CD4-positive, alpha-beta memory T cell (primary cell): ENCODE data around the gene RGL1. TPM values are rescaled to one million over a fixed set of nuclear protein-coding genes. Genes with fewer than 3 reads are reported as not detected.
"Not testable (repeated sequence)": the region's sequence is repeated elsewhere in the genome, so short reads cannot be mapped to it uniquely, and the experiment has no call there.

Experiments
- CTCF ChIA-PET: fragments of 350-600 bp; sonication (Branson Sonifier 250); formaldehyde crosslinking; loops from one replicate; lab custom pipeline; 2021; ENCODE audit warnings: inconsistent platforms; ENCODE audit not compliant: partially characterized antibody; lab: Charles Lee
- POLR2A ChIA-PET: fragments of 350-600 bp; sonication (Branson Sonifier 250); formaldehyde crosslinking; loops from one replicate; lab custom pipeline; 2021; ENCODE audit not compliant: partially characterized antibody; lab: Charles Lee
- DNase-seq, 5 donors: peaks; one replicate each; pipeline versions ENCODE4 v3.0.0 to v3.0.0-alpha.2; 2020 to 2022; ENCODE audit warnings: mixed read lengths in 1 of 5
- H3K27ac ChIP-seq: one replicate; pipeline ENCODE4 v1.7.0; 2013; ENCODE audit warnings: low read depth, low read length
- H3K27me3 ChIP-seq: 2 replicates; pipeline ENCODE4 v1.7.0; 2013; ENCODE audit warnings: mild to moderate bottlenecking, low read length, moderate library complexity; ENCODE audit not compliant: insufficient read depth
- H3K36me3 ChIP-seq: 2 replicates; pipeline ENCODE4 v1.7.0; 2013; ENCODE audit warnings: mild to moderate bottlenecking, low read length, moderate library complexity; ENCODE audit not compliant: insufficient read depth
- H3K4me1 ChIP-seq: 2 replicates; pipeline ENCODE4 v1.7.0; 2013; ENCODE audit warnings: mild to moderate bottlenecking, low read length, moderate library complexity; ENCODE audit not compliant: insufficient read depth
- H3K4me3 ChIP-seq, 2 donors: one replicate each; pipeline ENCODE4 v1.7.0; 2013; ENCODE audit warnings: low read length in 2 of 2, mild to moderate bottlenecking in 1 of 2
- H3K9me3 ChIP-seq, 2 donors: one replicate each; pipeline ENCODE4 v1.7.0; 2013; ENCODE audit warnings: low read length in 2 of 2, control low read depth in 1 of 2; ENCODE audit not compliant: control insufficient read depth in 1 of 2
- H3K27ac Mint-ChIP-seq, 7 donors: one replicate each; pipeline ENCODE4 v1.8.0; 2020 to 2021; ENCODE audit warnings: mixed read lengths in 7 of 7, mild to moderate bottlenecking in 6 of 7, inconsistent platforms in 3 of 7, moderate library complexity in 3 of 7
- H3K27me3 Mint-ChIP-seq, 2 donors: one replicate each; pipeline ENCODE4 v1.8.0; 2020 to 2021; ENCODE audit warnings: mixed read lengths in 2 of 2
- H3K36me3 Mint-ChIP-seq, 2 donors: one replicate each; pipeline ENCODE4 v1.8.0; 2020 to 2021; ENCODE audit warnings: mixed read lengths in 2 of 2, inconsistent platforms in 1 of 2, mild to moderate bottlenecking in 1 of 2
- H3K4me1 Mint-ChIP-seq, 4 donors: one replicate each; pipeline ENCODE4 v1.8.0; 2020 to 2021; ENCODE audit warnings: mixed read lengths in 4 of 4, mild to moderate bottlenecking in 1 of 4
- H3K4me3 Mint-ChIP-seq, 8 donors: one replicate each; pipeline ENCODE4 v1.8.0; 2020 to 2021; ENCODE audit warnings: mixed read lengths in 8 of 8, mild to moderate bottlenecking in 7 of 8, moderate library complexity in 6 of 8, inconsistent platforms in 3 of 8
- H3K9me3 Mint-ChIP-seq, 8 donors: one replicate each; pipeline ENCODE4 v1.8.0; 2020 to 2021; ENCODE audit warnings: mixed read lengths in 8 of 8, mild to moderate bottlenecking in 5 of 8, inconsistent platforms in 3 of 8, moderate library complexity in 1 of 8
- intact Hi-C: fragments of 100-400 bp; cut with micrococcal nuclease; formaldehyde crosslinking; loops from one replicate; pipeline ENCODE4 v1.15.1; 2023
- polyA plus RNA-seq, 2 donors: library from polyadenylated mRNA; unstranded; fragments of 300-500 nt; fragmentation: Illumina TruSeq; gene quantifications; one replicate each; pipeline ENCODE4 v1.2.3, GENCODE V29; 2021
- total RNA-seq, 2 experiments: library from RNA; stranded (reverse); gene quantifications; one replicate each; pipeline ENCODE4 v1.2.3, GENCODE V29; 2021

RGL1 gene
- total RNA-seq (1 to 10 TPM; 5.1 to 5.3 TPM), polyA plus RNA-seq (1 to 10 TPM; 2.3 to 2.4 TPM)

- Histone ChIP-seq H3K27me3 (no peaks in the 10 kb centered on the region), H3K4me1 (peaks cover 8% of the 10 kb centered on the region), H3K36me3 (no peaks in the 10 kb centered on the region), H3K9me3 (no peaks in the 10 kb centered on the region), H3K4me3 (peak within 1 kb of the TSS in 1 of 2 donors; percentile 55), H3K27ac (no peak within 1 kb of the TSS)
- ChIA-PET POLR2A (no interaction called here), CTCF (interaction anchor here (1.9 kb wide), 1 partner anchor 111 kb away, joined by 11 read pairs; no protein-coding TSS in a partner anchor)
- peaks cover 9 to 39% (median 20%) of the 10 kb centered on the region in 8 donors for H3K9me3 Mint-ChIP-seq
- peak within 1 kb of the TSS in 4 of 7 donors; percentile 2 to 78 (median 10) for H3K27ac Mint-ChIP-seq
- peaks cover 8 to 12% of the 10 kb centered on the region in 2 donors for H3K36me3 Mint-ChIP-seq
- peak within 1 kb of the TSS; percentile 85 to 95 (median 91) for H3K4me3 Mint-ChIP-seq
- peaks cover 5 to 7% (median 7%) of the 10 kb centered on the region in 4 donors for H3K4me1 Mint-ChIP-seq
- peak in 4 of 5 donors; percentile 5 to 21 (median 16) for DNase-seq
- H3K27me3 Mint-ChIP-seq: peaks cover 6 to 10% of the 10 kb centered on the region in 2 donors
- intact Hi-C loops: no loop called here
Measured at GRCh38 chr1:183804916-183805841, at the start of gene RGL1. RGL1 (plus strand) TSS chr1:183805120; CDS start chr1:183805298, 178 bp downstream.

DNA sequence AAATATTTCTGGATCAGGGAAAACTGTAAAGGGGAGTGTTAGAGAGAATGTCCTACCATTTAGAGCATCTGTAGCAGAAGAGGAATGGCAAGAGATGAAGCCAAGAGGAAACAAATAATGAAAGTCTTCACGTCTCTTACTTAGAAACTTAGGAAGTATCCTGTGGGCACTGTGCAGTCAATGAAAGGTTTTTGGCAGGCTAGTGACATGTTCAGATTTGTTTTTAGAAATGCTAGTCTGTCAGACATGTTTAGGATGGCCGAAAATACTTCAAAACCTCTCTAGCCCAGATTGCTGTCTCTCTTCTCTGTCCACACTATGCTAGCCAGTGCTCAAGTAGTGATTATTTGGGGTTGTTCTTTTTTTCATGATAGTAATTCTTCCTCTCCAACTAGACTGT, 48.6 kb upstream of the RGL1 start:
- H3K4me3 Mint-ChIP-seq: no peak overlapping the region
- CTCF ChIA-PET: no interaction called here
- H3K9me3 Mint-ChIP-seq: peaks cover 2 to 18% (median 13%) of the 10 kb centered on the region in 8 donors
- peaks cover 0 to 3% of the 10 kb centered on the region in 2 donors for H3K27me3 Mint-ChIP-seq
- no peaks in the 10 kb centered on the region for H3K4me1 ChIP-seq
- no peak overlapping the region for H3K27ac Mint-ChIP-seq
- H3K36me3 Mint-ChIP-seq: peaks cover 5 to 30% of the 10 kb centered on the region in 2 donors
- H3K27me3 ChIP-seq: no peaks in the 10 kb centered on the region
- DNase-seq: no peak
- intact Hi-C loops: no loop called here
- no peaks in the 10 kb centered on the region for H3K36me3 ChIP-seq
- H3K4me3 ChIP-seq: no peak overlapping the region
- POLR2A ChIA-PET: no interaction called here
- H3K9me3 ChIP-seq: no peaks in the 10 kb centered on the region
- no peak overlapping the region for H3K27ac ChIP-seq
- H3K4me1 Mint-ChIP-seq: no peaks in the 10 kb centered on the region

GRCh38 chr1:183757061-183757460, 47.9 kb upstream of the RGL1 start:
- Mint-ChIP-seq H3K27me3 (peaks cover 0 to 3% of the 10 kb centered on the region in 2 donors), H3K27ac (no peak overlapping the region), H3K9me3 (peaks cover 4 to 13% (median 11%) of the 10 kb centered on the region in 8 donors), H3K4me3 (no peak overlapping the region), H3K36me3 (peaks cover 8 to 28% of the 10 kb centered on the region in 2 donors), H3K4me1 (no peaks in the 10 kb centered on the region)
- H3K27ac ChIP-seq: no peak overlapping the region
- no peak overlapping the region for H3K4me3 ChIP-seq
- H3K36me3 ChIP-seq: no peaks in the 10 kb centered on the region
- no peaks in the 10 kb centered on the region for H3K4me1 ChIP-seq
- no peak for DNase-seq
- ChIA-PET CTCF (no interaction called here), POLR2A (no interaction called here)
- intact Hi-C loops: no loop called here
- H3K27me3 ChIP-seq: no peaks in the 10 kb centered on the region
- no peaks in the 10 kb centered on the region for H3K9me3 ChIP-seq

DNA sequence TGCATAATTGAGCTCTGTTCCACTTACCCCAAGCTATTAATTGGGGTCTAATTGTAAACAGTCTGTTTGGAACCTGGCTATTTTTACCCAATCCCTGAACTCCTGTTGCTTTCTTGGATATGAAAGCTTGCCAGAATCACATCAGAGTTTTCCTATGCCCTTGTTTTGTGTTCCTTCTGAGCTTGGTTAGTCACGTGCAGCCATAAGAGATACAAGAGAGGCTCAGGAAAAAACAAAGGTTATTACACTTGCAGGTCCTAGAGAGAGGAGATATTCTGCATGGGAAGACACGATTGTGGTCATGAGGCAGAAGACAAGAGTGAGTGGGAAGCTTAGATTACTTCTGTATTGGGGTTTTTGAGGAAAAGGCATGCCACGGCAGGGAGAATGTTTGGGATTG, 46.0 kb upstream of the RGL1 start:
- ChIA-PET POLR2A (interaction anchor here (0.8 kb wide), 1 partner anchor 65 kb away, joined by 3 read pairs; no protein-coding TSS in a partner anchor), CTCF (no interaction called here)
- DNase-seq: no peak
- Histone ChIP-seq H3K4me3 (no peak overlapping the region), H3K36me3 (no peaks in the 10 kb centered on the region), H3K27ac (no peak overlapping the region), H3K27me3 (no peaks in the 10 kb centered on the region), H3K9me3 (peaks cover 1 to 2% of the 10 kb centered on the region in 2 donors), H3K4me1 (no peaks in the 10 kb centered on the region)
- Mint-ChIP-seq H3K36me3 (peaks cover 10 to 15% of the 10 kb centered on the region in 2 donors), H3K27ac (no peak overlapping the region), H3K4me3 (no peak overlapping the region), H3K27me3 (no peaks in the 10 kb centered on the region), H3K4me1 (no peaks in the 10 kb centered on the region), H3K9me3 (peaks cover 4 to 21% (median 15%) of the 10 kb centered on the region in 8 donors)
- intact Hi-C loops: no loop called here

DNA sequence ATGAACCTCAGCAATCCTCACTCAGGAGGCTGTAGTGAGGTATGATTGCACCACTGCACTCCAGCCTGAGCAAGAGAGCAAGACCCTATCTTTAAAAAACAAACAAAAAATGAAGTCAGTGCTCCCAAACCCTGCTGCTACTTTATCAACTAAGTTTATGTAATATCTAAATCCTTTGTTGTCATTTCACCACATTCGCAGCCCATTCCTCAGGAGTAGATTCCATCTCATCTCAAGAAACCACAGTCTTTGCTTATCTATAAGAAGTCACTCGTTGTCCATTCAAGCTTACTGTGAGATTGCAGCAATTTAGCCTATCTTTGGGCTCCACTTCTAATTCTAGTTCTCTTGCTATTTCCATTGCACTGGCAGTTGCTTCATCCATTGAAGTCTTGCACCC, 44.3 kb upstream of the RGL1 start:
- H3K36me3 Mint-ChIP-seq: peaks cover 16 to 21% of the 10 kb centered on the region in 2 donors
- H3K27ac ChIP-seq: no peak overlapping the region
- CTCF ChIA-PET: no interaction called here
- no peaks in the 10 kb centered on the region for H3K27me3 ChIP-seq
- no peak overlapping the region for H3K4me3 Mint-ChIP-seq
- H3K27ac Mint-ChIP-seq: no peak overlapping the region
- POLR2A ChIA-PET: no interaction called here
- H3K27me3 Mint-ChIP-seq: no peaks in the 10 kb centered on the region
- no peaks in the 10 kb centered on the region for H3K36me3 ChIP-seq
- no peak overlapping the region for H3K4me3 ChIP-seq
- H3K9me3 ChIP-seq: peaks cover 7 to 12% of the 10 kb centered on the region in 2 donors
- intact Hi-C loops: no loop called here
- DNase-seq: no peak
- no peaks in the 10 kb centered on the region for H3K4me1 ChIP-seq
- H3K4me1 Mint-ChIP-seq: no peaks in the 10 kb centered on the region
- H3K9me3 Mint-ChIP-seq: peaks cover 6 to 38% (median 30%) of the 10 kb centered on the region in 8 donors

DNA sequence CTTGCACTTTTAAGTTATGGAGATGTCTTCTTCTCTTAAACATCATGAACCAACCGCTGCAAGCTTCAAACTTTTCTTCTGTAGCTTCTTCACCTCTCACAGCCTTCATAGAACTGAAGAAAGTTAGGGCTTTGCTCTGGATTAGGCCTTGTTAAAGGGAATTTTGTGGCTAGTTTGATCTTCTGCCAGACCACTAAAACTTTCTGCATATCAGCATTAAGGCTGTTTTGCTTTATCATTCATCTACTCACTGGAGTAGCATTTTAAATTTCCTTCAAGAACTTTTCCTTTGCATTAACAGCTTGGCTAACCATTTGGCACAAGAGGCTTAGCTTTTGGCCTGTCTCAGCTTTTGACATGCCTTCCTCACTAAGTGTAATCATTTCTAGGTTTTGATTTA, 43.0 kb upstream of the RGL1 start:
- Mint-ChIP-seq H3K27me3 (no peaks in the 10 kb centered on the region), H3K9me3 (peaks cover 6 to 43% (median 31%) of the 10 kb centered on the region in 8 donors), H3K4me3 (no peak overlapping the region), H3K4me1 (no peaks in the 10 kb centered on the region), H3K27ac (no peak overlapping the region), H3K36me3 (peaks cover 18% of the 10 kb centered on the region in 2 donors)
- Histone ChIP-seq H3K9me3 (peaks cover 7 to 12% of the 10 kb centered on the region in 2 donors), H3K36me3 (no peaks in the 10 kb centered on the region), H3K4me3 (no peak overlapping the region), H3K27me3 (no peaks in the 10 kb centered on the region), H3K27ac (no peak overlapping the region), H3K4me1 (no peaks in the 10 kb centered on the region)
- POLR2A ChIA-PET: no interaction called here
- CTCF ChIA-PET: no interaction called here
- intact Hi-C loops: no loop called here
- no peak for DNase-seq

- H3K27ac ChIP-seq, H3K4me3 Mint-ChIP-seq, H3K36me3 ChIP-seq, H3K4me3 ChIP-seq, DNase-seq, H3K27me3 ChIP-seq, H3K4me1 Mint-ChIP-seq, H3K27ac Mint-ChIP-seq, POLR2A ChIA-PET, CTCF ChIA-PET, H3K27me3 Mint-ChIP-seq, intact Hi-C loops, H3K4me1 ChIP-seq: not testable (repeated sequence)
- Mint-ChIP-seq H3K9me3 (peaks cover 6 to 48% (median 31%) of the 10 kb centered on the region in 8 donors), H3K36me3 (peaks cover 18% of the 10 kb centered on the region in 2 donors)
- peaks cover 7 to 12% of the 10 kb centered on the region in 2 donors for H3K9me3 ChIP-seq
Measured at GRCh38 chr1:183762856-183763255, 42.1 kb upstream of the RGL1 start.
